ENCODE data around the gene TBC1D5. TPM values are rescaled to one million over a fixed set of nuclear protein-coding genes. Genes with fewer than 3 reads are reported as not detected.

TBC1D5 gene
- total and polyA plus RNA-seq, 2 of the 8 experiments (the other 6 are each of a cell fraction or from before 2014, with no cell fraction given): 11.0 to 22.9 TPM

GRCh38 chr3:17602126-17602525 is 140.3 kb downstream of the TBC1D5 start:
- H3K4me2 ChIP-seq (ENCODE audit: insufficient read depth in 1 of 2, low read depth in 2 of 2, low read length in 2 of 2): no peak overlapping the region
- H2BK15ac ChIP-seq (ENCODE audit: low read length): no peak overlapping the region
- H3K4ac ChIP-seq (replicated peaks; ENCODE audit: insufficient read length, low read depth, low read length): no peak overlapping the region
- H2BK5ac ChIP-seq (ENCODE audit: low read depth, low read length): no peak overlapping the region
- H3K79me1 ChIP-seq (ENCODE audit: low read depth, low read length): no peaks in the 10 kb centered on the region
- TF ChIP-seq TAF1 (IDR thresholded peaks at IDR 0.05; ENCODE audit: low read depth, low read length) (no peak), CEBPB (IDR thresholded peaks at IDR 0.05; ENCODE audit: low read depth, low read length) (no peak), POLR2A (IDR thresholded peaks at IDR 0.05; ENCODE audit: control extremely low read depth in 1 of 2, low read depth in 2 of 2, low read length in 2 of 2) (no peak), SIN3A (conservative IDR thresholded peaks at IDR 0.05 in 1 of 2, IDR thresholded peaks at IDR 0.05 in 1 of 2; ENCODE audit: low read depth in 1 of 2, low read length in 2 of 2) (no peak), ASH2L (IDR thresholded peaks at IDR 0.05; ENCODE audit: low read length) (no peak)
- H3K23ac ChIP-seq (ENCODE audit: insufficient read length): no peak overlapping the region
- no peak overlapping the region for H4K91ac ChIP-seq (replicated peaks; ENCODE audit: insufficient read length, low read length)
- no peaks in the 10 kb centered on the region for H4K20me1 ChIP-seq (replicated peaks in 1 of 2; ENCODE audit: control insufficient read depth in 1 of 2, insufficient read depth in 2 of 2, low read length in 2 of 2)
- H2BK120ac ChIP-seq (replicated peaks; ENCODE audit: low read depth, low read length): no peak overlapping the region
- no peaks in the 10 kb centered on the region for H3K36me3 ChIP-seq (ENCODE audit: control insufficient read depth in 2 of 4, insufficient read depth in 4 of 4, low read length in 3 of 4)
- no peak overlapping the region for H3K56ac ChIP-seq (replicated peaks; ENCODE audit: insufficient read length, low read depth, low read length)
- no peak overlapping the region for H2AK5ac ChIP-seq (ENCODE audit: low read depth, low read length)
- no peak overlapping the region for H3K14ac ChIP-seq (ENCODE audit: insufficient read length)
- no peaks in the 10 kb centered on the region for H3K27me3 ChIP-seq (replicated peaks in 1 of 4; ENCODE audit: control insufficient read depth in 3 of 4, extremely low read depth in 1 of 4, insufficient read depth in 3 of 4, low read length in 3 of 4)
- H4K5ac ChIP-seq (ENCODE audit: insufficient read length, low read depth, low read length): no peak overlapping the region
- H2AFZ ChIP-seq (ENCODE audit: low read length): no peak overlapping the region
- no peaks in the 10 kb centered on the region for H3K4me1 ChIP-seq (replicated peaks in 1 of 4; ENCODE audit: control insufficient read depth in 3 of 4, insufficient read depth in 4 of 4, low read length in 3 of 4)
- no peaks in the 10 kb centered on the region for H3K23me2 ChIP-seq (ENCODE audit: low read depth, low read length)
- no peak overlapping the region for H3K27ac ChIP-seq (ENCODE audit: low read depth, low read length)
- H4K8ac ChIP-seq (ENCODE audit: extremely low read depth, insufficient read depth, low read length): no peak overlapping the region
- no peak overlapping the region for H2BK12ac ChIP-seq (ENCODE audit: low read depth, low read length)
- H3K9ac ChIP-seq (replicated peaks in 1 of 4; ENCODE audit: extremely low read depth in 1 of 4, low read depth in 3 of 4, low read length in 3 of 4): no peak overlapping the region
- H3K18ac ChIP-seq (ENCODE audit: extremely low read depth, low read length): no peak overlapping the region
- ChIA-PET CTCF (ENCODE audit: partially characterized antibody) (interaction anchor here (0.6 to 1.0 kb wide), 2 partner anchors 43 to 136 kb away, joined by 3 read pairs; no protein-coding TSS in a partner anchor), POLR2A (ENCODE audit: partially characterized antibody) (no interaction called here)
- H3K79me2 ChIP-seq (ENCODE audit: control insufficient read depth in 1 of 2, insufficient read depth in 2 of 2, low read length in 2 of 2): no peaks in the 10 kb centered on the region; a peak in 1 of 4 replicates
- H2BK20ac ChIP-seq (ENCODE audit: low read length): no peak overlapping the region
- WGBS, 2 experiments (ENCODE audit: extremely low coverage in 1 of 2, insufficient coverage in 1 of 2, insufficient read length in 1 of 2, insufficient replicate concordance in 2 of 2, low coverage in 1 of 2, low lambda C conversion rate in 2 of 2, missing lambda C conversion rate in 1 of 2): 96% methylated on average over 6 of the region's 6 CpGs; no CpG with 5 or more reads in 1 of the 2 experiments
- DNase-seq (ENCODE audit: low read depth in 1 of 2, low spot score in 2 of 2) (no peak), FAIRE-seq (no peak)
- no peaks in the 10 kb centered on the region; a peak in 1 of 4 replicates for H3K9me3 ChIP-seq (ENCODE audit: insufficient read depth in 2 of 2, low read depth in 1 of 2, low read length in 1 of 2)
- H3K4me3 ChIP-seq (ENCODE audit: extremely low read depth in 1 of 4, insufficient read depth in 2 of 4, low read depth in 3 of 4, low read length in 4 of 4): no peak overlapping the region
